Caco-2 (cell line): ENCODE data around the gene DNASE2. TPM values are rescaled to one million over a fixed set of nuclear protein-coding genes. Genes with fewer than 3 reads are reported as not detected.

ENCODE experiments used
- BruUV-seq: library from RNA; stranded (reverse); fragments of 400-500 nt; replicated peaks from 2 replicates; lab custom pipeline; 2021; lab: Mats Ljungman, UMichigan
- CTCF ChIA-PET: fragments of 300-600 bp; sonication (Branson Sonifier 250); formaldehyde crosslinking; loops from one replicate; lab custom pipeline; 2022; ENCODE audit warnings: antibody characterized with exemption; lab: Charles Lee
- POLR2A ChIA-PET: fragments of 300-600 bp; sonication (Branson Sonifier 250); formaldehyde crosslinking; loops from one replicate; lab custom pipeline; 2022; ENCODE audit warnings: antibody characterized with exemption; lab: Charles Lee
- DNase-seq, 2 experiments: peaks; one replicate each; pipeline versions ENCODE4 v3.0.0 to v3.0.0-alpha.2; 2020 to 2022
- H3K27me3 ChIP-seq: replicated peaks from 2 replicates; pipeline ENCODE4 v1.6.0; 2011; ENCODE audit warnings: low read length; ENCODE audit not compliant: control insufficient read depth, insufficient read depth
- H3K36me3 ChIP-seq: 2 replicates; pipeline ENCODE4 v1.5.1; 2011; ENCODE audit warnings: low read length; ENCODE audit not compliant: control insufficient read depth, insufficient read depth
- H3K4me1 ChIP-seq: fragments of 250-450 bp; sonication (Bioruptor Pico); 2 replicates; pipeline ENCODE4 v1.5.1; 2020; ENCODE audit warnings: mild to moderate bottlenecking
- H3K4me3 ChIP-seq: 2 replicates; pipeline ENCODE4 v1.5.1; 2011; ENCODE audit warnings: low read depth, mild to moderate bottlenecking, control low read depth, low read length
- H3K9me3 ChIP-seq: fragments of 250-450 bp; sonication (Bioruptor Pico); 2 replicates; pipeline ENCODE4 v1.5.1; 2020; ENCODE audit warnings: mild to moderate bottlenecking, moderate library complexity
- H3K27ac Mint-ChIP-seq: one replicate; pipeline ENCODE4 v1.8.0; 2022; ENCODE audit warnings: mixed read lengths; ENCODE audit not compliant: unreplicated experiment
- H3K27me3 Mint-ChIP-seq: one replicate; pipeline ENCODE4 v1.8.0; 2022; ENCODE audit warnings: mixed read lengths; ENCODE audit not compliant: insufficient read depth, unreplicated experiment
- H3K36me3 Mint-ChIP-seq: one replicate; pipeline ENCODE4 v1.8.0; 2022; ENCODE audit warnings: mild to moderate bottlenecking, mixed read lengths; ENCODE audit not compliant: insufficient read depth, unreplicated experiment
- H3K4me1 Mint-ChIP-seq: one replicate; pipeline ENCODE4 v1.8.0; 2022; ENCODE audit warnings: low read depth, mixed read lengths; ENCODE audit not compliant: unreplicated experiment
- H3K4me3 Mint-ChIP-seq: one replicate; pipeline ENCODE4 v1.8.0; 2022; ENCODE audit warnings: mild to moderate bottlenecking, moderate library complexity, mixed read lengths; ENCODE audit not compliant: unreplicated experiment
- H3K9me3 Mint-ChIP-seq: one replicate; pipeline ENCODE4 v1.8.0; 2022; ENCODE audit warnings: mixed read lengths; ENCODE audit not compliant: unreplicated experiment
- intact Hi-C: fragments of 100-400 bp; cut with micrococcal nuclease; formaldehyde crosslinking; loops from one replicate; pipeline ENCODE4 v1.10.0; 2022; ENCODE audit not compliant: unreplicated experiment
- total RNA-seq: library from RNA; stranded (reverse); gene quantifications from 2 replicates; pipeline ENCODE4 v1.2.3, GENCODE V29; 2022
- TF ChIP-seq, protein P1 (sequence below), 2 experiments: fragments of 200-600 bp in 1 of 2; IDR thresholded peaks; 1 replicate in 1 of 2; 2 replicates in 1 of 2; pipeline versions ENCODE4 v1.5.1 to v1.8.0; 2011 to 2022; ENCODE audit warnings: antibody characterized with exemption in 1 of 2, control low read depth in 1 of 2, inconsistent platforms in 1 of 2, low read depth in 1 of 2, low read length in 1 of 2, mild to moderate bottlenecking in 1 of 2, moderate library complexity in 1 of 2; ENCODE audit not compliant: insufficient read depth in 1 of 2, severe bottlenecking in 1 of 2, unreplicated experiment in 1 of 2

Gene DNASE2
- total RNA-seq, 1 experiment from 2014 or later = 3.8 TPM

DNA sequence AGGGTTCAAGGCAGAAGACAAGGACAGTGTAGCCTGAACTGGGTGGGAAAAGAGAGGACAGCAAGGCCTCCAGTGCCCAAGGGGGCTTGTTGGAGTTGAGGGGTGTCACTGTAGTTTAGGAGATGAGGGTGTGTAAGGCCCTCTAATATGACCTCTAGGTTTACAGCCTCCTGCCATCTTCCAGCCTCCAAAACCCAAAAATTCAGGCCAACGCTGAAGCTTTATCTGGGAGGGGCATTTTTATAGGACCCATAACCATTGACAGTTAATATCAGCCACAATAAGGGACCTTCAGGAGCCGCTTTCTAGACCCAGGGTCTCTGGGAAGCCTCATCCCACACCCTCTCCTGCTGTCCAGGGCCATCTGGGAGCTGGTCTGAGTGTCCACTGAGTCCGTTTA is 3.0 kb upstream of the DNASE2 start:
- Mint-ChIP-seq H3K9me3 (no peaks in the 10 kb centered on the region), H3K4me3 (no peak overlapping the region), H3K36me3 (peaks cover 12% of the 10 kb centered on the region), H3K27ac (no peak overlapping the region), H3K4me1 (no peaks in the 10 kb centered on the region), H3K27me3 (peaks cover 5% of the 10 kb centered on the region)
- no TSS peak for BruUV-seq
- no peaks in the 10 kb centered on the region for H3K4me1 ChIP-seq
- intact Hi-C loops = no loop called here
- no peak overlapping the region for H3K4me3 ChIP-seq
- ChIA-PET POLR2A (no interaction called here), CTCF (interaction anchor here (1.0 to 1.6 kb wide), 2 partner anchors 81 to 124 kb away, joined by 4 to 12 read pairs; no protein-coding TSS in a partner anchor)
- H3K36me3 ChIP-seq = no peaks in the 10 kb centered on the region
- H3K9me3 ChIP-seq = peaks cover 22% of the 10 kb centered on the region
- no peaks in the 10 kb centered on the region for H3K27me3 ChIP-seq
- DNase-seq = no peak
- TF ChIP-seq, protein P1, sequence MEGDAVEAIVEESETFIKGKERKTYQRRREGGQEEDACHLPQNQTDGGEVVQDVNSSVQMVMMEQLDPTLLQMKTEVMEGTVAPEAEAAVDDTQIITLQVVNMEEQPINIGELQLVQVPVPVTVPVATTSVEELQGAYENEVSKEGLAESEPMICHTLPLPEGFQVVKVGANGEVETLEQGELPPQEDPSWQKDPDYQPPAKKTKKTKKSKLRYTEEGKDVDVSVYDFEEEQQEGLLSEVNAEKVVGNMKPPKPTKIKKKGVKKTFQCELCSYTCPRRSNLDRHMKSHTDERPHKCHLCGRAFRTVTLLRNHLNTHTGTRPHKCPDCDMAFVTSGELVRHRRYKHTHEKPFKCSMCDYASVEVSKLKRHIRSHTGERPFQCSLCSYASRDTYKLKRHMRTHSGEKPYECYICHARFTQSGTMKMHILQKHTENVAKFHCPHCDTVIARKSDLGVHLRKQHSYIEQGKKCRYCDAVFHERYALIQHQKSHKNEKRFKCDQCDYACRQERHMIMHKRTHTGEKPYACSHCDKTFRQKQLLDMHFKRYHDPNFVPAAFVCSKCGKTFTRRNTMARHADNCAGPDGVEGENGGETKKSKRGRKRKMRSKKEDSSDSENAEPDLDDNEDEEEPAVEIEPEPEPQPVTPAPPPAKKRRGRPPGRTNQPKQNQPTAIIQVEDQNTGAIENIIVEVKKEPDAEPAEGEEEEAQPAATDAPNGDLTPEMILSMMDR (IDR thresholded peaks at IDR 0.05; ENCODE audit: insufficient read depth in 1 of 2, low read depth in 1 of 2, low read length in 1 of 2, severe bottlenecking in 1 of 2, unreplicated experiment in 1 of 2) = no peak

DNA sequence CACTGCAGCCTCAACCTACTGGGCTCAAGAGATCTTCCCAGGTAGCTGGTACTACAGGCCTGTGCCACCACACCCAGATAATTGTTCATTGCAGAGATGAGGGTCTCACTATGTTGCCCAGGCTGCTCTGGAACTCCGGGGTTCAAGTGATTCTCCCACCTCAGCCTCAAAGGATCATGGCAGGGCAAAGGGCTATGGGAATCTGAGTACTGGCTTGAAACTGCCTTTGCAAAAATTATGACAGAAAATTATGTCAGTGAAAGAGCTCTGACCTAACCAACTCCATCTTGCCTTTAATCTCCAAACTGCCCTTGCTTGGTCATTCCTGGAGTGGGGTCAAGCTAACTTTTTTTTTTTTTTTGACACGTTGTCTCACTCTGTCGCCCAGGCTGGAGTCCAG is 1.3 kb upstream of the DNASE2 start:
- DNase-seq = no peak
- Histone ChIP-seq H3K36me3 (no peaks in the 10 kb centered on the region), H3K27me3 (no peaks in the 10 kb centered on the region), H3K9me3 (peaks cover 22% of the 10 kb centered on the region), H3K4me3 (no peak overlapping the region), H3K4me1 (no peaks in the 10 kb centered on the region)
- Mint-ChIP-seq H3K27me3 (peaks cover 5% of the 10 kb centered on the region), H3K4me3 (peak overlapping the region; percentile 54), H3K36me3 (peaks cover 12% of the 10 kb centered on the region), H3K4me1 (no peaks in the 10 kb centered on the region), H3K27ac (no peak overlapping the region), H3K9me3 (no peaks in the 10 kb centered on the region)
- TF ChIP-seq, protein P1 (IDR thresholded peaks at IDR 0.05; ENCODE audit: insufficient read depth in 1 of 2, low read depth in 1 of 2, low read length in 1 of 2, severe bottlenecking in 1 of 2, unreplicated experiment in 1 of 2) = no peak
- intact Hi-C loops = no loop called here
- POLR2A ChIA-PET = interaction anchor here (0.7 kb wide), 1 partner anchor 467 kb away, joined by 11 read pairs; no protein-coding TSS in a partner anchor
- CTCF ChIA-PET = no interaction called here
- no TSS peak for BruUV-seq

DNA sequence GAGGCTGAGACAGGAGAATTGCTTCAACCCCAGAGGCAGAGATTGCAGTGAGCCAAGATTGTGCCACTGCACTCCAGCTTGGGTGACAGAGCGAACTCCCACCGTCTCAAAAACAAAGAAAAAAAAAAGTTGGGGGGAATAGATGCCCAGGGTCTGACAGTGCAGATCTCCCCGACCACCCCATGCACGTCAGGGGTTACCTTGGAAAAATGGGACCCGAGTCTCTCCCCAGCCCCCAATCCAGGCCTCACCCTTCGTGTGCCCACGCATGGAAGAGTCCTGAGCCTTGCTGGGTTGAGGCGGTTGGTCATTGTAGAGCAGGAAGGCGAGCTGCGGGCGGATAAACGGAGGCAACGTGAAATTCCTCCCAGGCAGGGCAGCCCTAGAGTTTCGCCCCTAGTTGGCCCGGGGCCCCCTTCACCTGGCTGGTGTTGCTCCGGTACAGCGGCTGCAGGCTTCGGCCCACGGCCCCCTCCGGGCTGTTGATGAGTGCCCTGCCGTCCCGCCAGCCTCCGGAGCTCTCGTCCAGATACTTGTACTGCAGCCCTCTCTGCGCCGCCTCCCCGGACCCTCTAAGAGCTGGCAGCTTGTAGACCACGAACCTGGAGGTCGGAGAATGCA is 588 bp downstream of the DNASE2 start:
- Histone ChIP-seq H3K36me3 (no peaks in the 10 kb centered on the region), H3K4me1 (no peaks in the 10 kb centered on the region), H3K4me3 (no peak overlapping the region), H3K9me3 (peaks cover 22% of the 10 kb centered on the region), H3K27me3 (no peaks in the 10 kb centered on the region)
- CTCF ChIA-PET = no interaction called here
- no TSS peak for BruUV-seq
- H3K9me3 Mint-ChIP-seq = no peaks in the 10 kb centered on the region
- no peaks in the 10 kb centered on the region for H3K4me1 Mint-ChIP-seq
- no peak for DNase-seq
- H3K4me3 Mint-ChIP-seq = peak overlapping the region; percentile 54
- no peak overlapping the region for H3K27ac Mint-ChIP-seq
- intact Hi-C loops = no loop called here
- H3K27me3 Mint-ChIP-seq = no peaks in the 10 kb centered on the region
- TF ChIP-seq, protein P1 (IDR thresholded peaks at IDR 0.05; ENCODE audit: insufficient read depth in 1 of 2, low read depth in 1 of 2, low read length in 1 of 2, severe bottlenecking in 1 of 2, unreplicated experiment in 1 of 2) = no peak
- POLR2A ChIA-PET = interaction anchor here (0.6 kb wide), 1 partner anchor 27 kb away, joined by 5 read pairs; no protein-coding TSS in a partner anchor
- H3K36me3 Mint-ChIP-seq = peaks cover 6% of the 10 kb centered on the region
